NCI-H2029 (cell line): ENCODE measurements around the gene HIVEP1.

Experiments used
- DNase-seq: peaks from one replicate; lab custom pipeline; 2025; lab: John Stamatoyannopoulos, UW

Gene HIVEP1

DNA sequence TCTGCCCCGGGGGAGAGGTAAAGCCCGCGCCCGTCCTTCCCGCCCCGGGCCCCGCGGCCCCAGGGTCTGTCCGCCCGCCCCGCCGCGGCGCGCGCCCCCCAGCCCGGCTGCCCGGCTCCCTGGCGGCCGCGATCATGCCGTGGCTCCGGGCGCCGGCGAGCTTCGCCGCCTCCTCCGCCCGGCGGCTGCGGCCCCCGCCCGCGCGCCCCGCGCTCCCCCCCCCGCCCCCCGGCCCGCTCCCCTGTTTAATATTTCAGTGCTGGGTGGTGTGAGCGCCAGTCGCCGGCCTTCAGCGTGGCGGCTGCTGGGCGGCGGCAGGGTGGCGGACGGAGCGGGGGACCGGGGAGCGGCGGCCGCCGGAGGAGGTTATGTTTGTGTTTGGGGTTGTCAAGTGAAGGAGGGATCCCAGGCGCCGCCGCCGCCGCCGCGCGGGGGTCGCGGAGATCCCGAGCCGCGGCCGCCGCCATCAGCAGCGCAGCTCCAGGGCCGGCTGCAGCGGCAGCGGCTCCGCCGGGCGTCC, at the start of gene HIVEP1:
HIVEP1 (plus strand) TSS at position 275 of the 520 bp plus-strand sequence. CDS start 3,317 bp downstream, outside the sequence.
- DNase-seq: peak; percentile 35

DNA sequence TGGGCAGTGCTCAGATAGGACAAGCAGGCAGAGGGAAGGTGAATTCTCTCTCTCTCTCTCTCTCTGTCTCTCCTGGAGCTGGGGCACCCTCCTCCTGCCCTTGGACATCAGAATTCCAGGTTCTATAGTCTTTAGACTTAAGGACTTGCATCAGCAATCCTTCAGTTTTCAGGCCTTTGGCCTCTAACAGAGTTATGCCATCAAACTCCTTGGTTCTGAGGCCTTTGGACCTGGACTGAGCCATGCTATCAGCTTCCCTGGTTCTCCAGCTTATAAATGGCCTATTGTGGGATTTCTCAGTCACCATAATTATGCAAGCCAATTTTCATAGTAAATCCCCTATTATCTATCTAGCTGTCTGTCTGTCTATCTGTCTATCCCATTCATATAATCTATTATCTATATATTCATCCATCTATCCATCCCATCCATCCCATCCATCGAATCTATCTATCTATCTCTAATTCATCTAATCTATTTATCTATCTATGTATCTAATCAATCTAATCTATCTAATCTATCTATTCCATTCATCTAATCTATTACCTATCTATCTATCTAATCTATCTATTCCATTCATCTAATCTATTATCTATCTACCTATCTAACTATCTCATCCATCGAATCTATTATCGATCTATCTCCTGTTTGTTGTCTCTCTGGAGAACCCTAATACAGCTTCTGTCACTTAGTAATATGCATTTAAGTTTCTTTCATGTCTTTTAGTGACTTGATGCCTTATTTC, 48.2 kb upstream of the HIVEP1 start:
- no peak for DNase-seq

DNA sequence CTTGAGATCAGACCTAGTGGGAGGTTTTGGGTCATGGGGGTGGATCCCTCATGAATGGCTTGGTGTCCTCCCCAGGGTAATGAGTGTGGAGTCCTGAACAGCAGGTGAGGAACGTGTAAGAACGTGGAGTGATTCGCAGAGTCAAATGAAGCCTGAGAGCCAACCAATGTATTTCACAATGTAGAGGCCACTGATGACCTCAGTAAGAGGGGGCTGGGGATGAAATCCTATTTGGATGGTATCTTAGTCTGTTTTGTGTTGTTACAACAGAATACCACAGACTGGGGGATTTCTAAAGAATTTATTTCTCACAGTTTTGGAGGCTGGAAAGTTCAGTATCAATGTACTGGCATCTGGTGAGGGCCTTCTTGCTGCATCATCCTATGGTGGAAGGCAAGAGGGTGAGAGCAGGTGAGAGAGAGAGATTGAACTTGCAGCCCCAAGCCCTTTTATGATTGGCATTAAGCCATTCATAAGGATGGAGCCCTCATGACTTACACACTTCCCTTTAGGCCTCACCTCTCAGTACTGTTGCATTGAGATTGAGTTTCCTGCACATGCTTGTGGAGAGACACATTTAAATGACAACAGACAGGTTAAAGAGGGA, 47.3 kb upstream of the HIVEP1 start:
- no peak for DNase-seq

DNA sequence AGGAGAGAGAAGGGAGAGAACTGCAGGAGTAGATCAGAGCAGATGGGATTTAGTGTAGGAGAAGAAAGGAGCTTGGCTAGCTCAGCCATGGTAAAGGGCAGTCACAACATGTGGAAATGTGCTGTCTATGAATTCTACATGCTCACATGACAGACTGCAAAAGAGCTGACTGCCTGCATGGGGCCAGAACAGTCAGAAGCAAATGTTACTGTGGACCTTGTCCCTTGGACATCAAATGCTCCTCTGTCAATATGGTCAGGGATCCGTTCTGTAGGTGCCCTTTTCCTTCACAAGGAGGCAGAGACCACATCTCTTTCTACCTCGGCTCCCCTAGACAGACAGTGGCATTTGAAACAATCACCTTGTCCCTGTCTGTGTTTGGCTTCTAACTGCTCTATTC, 46.6 kb upstream of the HIVEP1 start:
- no peak for DNase-seq

DNA sequence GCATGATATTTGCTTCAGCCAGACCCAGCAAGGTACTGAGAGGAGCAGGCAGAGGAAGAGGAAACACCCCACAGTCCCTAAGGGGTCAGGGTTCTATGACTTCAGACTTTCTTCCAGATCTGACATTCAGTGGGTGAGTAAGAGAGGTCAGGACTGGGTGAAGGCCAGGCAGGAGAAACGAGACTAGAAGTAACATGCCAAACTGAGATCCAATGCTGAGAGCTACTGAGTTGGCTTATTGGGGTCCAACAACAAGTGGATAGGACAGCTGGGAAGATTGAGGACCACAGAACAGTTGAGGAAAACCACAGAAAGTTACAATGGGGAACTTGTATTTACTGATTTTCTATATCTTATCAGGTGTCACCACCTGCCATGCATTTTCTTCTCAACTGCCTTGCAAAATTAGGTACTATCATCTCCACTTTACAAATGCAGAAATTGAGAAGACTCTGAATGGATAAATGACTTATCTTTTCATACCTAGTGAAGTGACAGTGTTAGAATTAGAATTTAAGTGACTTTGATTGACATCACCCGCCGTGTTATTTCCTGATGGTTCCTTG, 43.8 kb upstream of the HIVEP1 start:
- DNase-seq: no peak

DNA sequence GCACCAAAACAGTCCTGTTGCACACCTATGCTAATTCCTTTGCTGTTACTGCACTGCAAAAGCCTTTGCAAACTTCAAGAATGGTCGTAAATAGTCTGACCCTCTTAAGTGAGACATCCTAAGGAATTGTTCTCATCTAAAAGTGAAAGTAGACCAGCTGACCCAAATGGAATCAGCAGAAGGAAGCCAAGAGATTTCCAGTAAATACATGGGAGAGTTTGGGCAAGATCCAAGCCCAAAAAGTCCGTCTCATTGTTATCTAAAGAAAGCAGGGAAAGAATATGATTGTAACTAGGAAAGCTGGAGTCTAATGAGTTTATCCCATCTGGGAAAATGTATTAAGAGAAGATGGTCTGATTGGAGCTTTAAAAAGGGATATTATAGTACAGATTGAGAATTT, 43.0 kb upstream of the HIVEP1 start:
- no peak for DNase-seq

DNA sequence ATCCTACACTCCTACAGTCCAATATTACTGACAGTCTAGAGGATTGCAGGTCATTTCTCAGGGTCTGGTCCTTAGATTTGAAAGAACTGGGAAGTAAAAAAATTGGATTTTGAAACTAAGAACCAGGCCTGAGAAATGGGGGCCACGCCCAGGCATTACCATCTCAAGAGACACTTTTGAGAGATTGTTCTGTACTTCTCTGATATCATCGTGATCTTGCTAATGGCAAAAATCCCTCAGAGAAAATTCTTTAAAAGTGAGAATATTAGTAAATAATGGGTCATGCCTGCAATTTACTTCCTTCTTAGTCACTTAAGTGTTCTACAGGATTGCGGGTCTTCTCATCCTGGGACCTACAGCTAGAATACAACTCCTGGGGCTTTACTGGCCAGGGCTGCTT, 42.0 kb upstream of the HIVEP1 start:
- no peak for DNase-seq

DNA sequence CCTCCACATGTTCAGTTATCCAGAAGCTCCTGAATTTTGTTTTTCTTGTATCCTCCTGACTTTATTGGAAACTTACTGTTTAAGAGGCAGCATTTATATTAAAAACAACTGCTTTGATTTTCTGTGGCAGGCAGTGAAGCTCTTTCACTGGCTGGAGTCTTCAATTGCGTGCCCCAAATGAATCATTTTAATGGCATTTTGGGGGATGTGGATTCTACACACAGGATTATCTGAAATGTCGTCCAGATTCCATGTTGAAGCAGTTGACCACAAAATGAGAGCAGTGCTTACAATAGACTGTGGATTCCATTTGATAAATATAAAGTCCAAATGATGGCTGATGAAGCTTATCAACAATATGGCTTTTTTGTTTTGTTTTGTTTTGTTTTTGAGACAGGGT, 41.0 kb upstream of the HIVEP1 start:
- DNase-seq: no peak

DNA sequence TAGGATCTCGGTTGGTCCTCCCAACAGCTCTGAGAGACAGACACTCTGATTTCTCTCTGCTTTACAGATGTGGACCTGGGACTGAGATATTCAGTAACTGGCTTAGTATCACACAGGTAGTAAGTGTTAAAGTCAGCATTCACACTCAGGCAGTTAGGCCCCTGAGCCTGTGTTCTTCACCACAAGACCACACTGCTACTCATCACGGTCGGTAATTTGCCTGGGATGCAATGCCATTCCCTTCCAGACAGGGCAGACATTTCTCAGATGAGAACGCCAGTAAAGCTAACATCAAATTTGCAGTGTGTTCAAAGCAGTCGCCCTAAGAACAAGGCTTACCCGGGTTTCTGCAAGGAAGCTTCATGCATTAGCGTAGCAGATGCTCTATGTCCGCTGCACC, 39.8 kb upstream of the HIVEP1 start:
- no peak for DNase-seq

DNA sequence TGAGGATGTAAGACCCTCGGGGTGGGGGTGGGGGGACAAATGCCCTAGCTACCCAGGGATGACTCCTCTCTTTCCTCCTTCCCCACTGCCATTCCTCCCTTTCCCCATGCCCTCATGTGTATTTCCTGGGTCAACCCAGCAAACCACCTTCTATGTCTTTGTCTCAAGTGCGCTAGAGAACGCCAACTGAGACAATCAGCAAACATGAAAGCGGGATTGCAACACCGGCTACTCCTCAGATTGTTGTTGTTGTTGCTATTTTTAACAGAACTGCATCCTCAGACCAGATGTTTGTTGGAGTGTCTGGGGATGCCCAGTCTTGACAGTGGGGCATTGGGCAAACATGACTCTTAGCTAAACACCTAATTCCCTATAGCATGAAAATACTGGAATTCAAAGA, 39.3 kb upstream of the HIVEP1 start:
- DNase-seq: peak; percentile 46

DNA sequence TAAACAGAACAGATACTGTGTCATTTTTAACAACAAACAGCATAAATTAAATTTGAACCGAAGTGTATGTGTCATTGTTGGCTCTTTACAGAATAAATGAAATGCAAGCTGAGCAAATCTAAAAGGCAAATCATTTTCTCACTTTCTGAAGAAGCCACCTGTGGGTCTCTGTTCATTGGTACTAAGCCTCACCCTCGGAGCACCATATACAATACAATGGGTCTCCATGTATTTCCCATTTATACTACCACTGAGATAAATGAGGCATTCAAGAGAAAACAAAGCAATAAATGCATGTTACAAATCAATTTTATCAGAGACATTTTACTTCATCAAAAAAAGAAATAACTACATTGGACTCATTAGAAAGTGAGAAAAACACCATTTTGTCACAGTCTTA, 38.9 kb upstream of the HIVEP1 start:
- DNase-seq: no peak

DNA sequence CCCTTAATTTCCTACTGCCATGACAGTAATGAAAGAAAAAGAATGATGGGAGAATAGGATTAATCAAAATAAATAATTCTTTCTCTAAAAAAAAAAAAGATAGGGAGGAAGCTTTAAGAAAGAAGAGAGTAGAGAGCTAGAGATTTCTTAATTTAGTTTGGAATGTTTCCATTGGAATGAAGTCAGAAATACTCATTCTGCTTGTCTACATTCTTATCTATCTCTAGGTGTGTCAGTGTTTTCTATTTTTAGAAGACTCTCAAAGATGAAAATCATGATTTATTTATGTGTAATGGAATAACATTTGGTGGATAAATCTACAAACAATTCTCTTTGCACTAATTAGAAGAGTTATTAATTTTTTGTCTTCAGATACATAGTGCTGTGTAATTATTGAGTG, 38.0 kb upstream of the HIVEP1 start:
- no peak for DNase-seq

DNA sequence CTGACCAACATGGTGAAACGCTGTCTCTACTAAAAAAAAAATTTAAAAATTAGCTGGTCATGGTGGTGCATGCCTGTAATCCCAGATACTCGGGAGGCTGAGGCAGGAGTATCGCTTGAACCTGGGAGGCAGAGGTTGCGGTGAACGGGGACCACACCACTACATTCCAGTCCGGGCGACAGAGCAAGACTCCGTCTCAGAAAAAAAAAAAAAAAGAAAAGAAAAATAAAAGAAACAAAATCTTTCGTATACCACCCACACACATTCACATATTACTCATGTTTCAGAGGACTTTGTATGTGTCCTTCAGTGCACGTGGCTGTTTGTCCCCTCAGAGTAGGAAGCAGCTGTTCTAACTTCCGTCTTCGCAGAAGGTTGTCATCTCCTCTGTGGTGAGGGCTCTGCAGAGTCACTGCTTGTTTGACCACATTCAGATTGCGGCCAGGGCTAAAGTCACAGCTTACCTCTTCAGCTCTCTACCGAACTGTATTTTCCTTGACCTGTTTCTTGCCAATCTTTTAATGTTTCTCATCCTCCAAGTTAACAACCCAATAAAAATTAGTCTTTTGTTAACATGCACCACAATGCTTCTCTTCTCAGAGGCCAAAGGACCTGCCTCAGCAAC, 36.6 kb upstream of the HIVEP1 start:
- DNase-seq: no peak

DNA sequence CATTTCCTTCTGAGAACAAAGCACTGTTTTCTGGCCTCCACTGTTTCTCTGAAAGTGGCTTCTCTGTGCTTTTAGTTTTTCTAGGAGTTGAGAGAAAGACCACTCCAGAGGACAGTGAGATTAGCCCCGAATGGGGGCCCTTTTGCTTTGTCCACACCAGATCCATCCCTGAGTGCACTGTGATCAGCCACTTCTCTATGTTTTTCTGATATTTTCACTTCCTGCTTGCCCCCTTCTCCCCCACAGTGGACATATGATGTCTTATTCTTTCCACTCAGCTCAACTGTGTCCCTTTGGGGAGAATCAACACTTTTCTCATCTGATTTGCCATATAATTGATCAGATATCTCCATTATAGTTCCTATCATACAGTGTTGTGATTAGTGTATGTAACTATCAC, 35.6 kb upstream of the HIVEP1 start:
- no peak for DNase-seq

DNA sequence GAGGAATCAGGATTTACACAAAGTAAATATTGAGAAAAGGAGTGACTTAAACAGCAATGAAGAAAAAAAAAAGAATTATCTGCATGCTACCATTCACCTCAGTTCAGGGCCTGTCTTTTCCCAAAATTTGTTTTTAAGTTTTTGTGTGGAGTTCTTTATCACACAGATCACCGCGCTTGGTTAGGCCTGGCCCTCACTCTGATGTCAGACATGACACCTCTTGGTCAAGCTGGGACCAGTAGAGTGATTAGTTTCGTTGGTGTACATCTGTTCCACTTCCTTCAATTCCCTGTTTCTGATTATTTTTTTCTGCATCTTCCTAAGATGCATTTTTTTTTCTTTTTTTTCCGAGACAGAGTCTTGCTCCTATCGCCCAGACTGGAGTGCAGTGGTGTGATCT, 34.9 kb upstream of the HIVEP1 start:
- no peak for DNase-seq

DNA sequence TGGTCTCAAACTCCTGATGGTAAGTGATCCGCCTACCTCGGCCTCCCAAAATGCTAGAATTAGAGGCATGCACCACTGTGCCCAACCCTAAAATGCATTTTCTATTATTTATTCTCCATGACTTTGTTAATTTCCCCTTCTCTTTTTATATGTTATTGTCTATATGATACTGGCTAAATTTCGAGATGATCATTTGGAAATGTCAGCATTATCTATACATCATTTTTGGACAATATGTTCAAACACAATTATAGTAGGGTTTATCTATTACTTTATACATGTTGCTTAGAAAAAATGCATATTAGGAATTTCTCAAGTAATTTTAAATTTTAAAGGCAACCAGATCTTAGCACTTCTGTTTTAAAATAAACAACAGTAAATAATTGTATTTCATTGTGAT, 34.4 kb upstream of the HIVEP1 start:
- DNase-seq: no peak

DNA sequence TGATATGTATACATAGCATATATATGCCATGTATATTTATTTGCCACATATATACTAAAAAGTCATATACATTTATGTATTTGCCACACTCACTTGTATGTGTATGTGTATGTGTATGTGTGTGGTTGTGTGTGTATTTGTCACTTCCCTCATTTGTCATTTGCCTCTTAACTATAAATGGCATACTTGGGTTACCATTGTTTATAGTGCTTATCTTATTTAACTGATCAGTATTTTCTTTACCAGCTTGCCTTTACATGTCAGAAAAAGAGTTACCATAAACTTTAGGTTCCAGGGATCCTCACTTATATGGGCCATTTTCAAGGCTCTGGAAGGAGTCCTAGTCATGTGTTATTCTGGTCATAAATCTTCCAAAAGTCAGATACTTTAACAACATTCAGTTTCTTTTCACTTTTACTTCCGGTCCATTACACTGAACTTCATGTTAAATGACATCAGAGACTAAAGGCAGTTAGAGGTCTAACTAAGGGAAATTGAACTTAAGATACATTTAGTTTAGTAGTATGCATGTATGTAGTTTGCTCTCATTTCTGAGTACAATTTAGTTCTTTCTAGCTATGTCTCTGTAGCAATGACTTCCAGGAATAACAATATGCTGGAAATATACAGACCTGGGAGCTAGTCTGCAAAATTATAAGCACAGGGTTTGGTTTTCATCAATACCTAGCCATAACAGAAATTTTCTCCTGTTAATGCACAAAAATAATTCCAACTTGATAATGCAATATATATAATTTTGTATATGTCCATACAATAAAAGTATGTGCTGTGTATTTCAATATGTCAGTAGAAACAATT, 33.7 kb upstream of the HIVEP1 start:
- DNase-seq: no peak

DNA sequence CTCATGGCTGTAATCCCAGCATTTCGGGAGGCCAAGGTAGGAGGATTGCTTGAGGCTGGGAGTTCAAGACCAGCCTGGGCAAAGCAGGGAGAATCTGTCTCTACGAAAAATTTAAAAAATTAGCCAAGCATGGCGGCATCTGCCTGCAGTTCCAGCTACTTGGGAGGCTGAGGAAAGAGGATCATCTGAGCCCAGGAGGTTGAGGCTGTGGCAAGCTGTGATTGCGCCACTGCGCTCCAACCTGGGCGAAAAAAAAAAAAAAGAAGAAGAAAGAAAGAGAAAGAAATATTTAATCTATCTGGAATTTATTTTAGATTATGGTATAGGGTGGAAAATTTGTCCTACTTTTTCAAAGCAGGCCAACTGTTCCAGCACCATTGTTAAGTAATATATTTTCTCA, 32.2 kb upstream of the HIVEP1 start:
- no peak for DNase-seq

DNA sequence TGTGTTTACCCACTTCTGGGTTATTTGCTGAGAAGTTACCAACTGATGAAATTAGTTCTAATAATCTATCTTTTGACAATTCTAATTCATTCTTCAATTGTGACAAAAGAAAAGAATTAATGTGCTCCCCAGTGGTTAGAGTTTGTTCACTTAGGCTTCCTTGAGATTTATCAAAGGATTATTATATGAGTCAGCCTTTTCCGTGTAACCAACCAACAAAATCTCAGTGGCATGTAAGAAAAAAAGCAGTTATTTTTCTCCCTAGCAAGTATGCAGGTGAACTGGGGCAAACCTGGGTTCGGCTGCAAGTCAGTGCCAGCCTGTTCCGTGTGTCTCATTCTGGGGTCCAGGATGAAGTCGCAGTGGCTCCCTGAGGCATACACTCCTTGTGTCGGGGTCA, 28.8 kb upstream of the HIVEP1 start:
- no peak for DNase-seq

DNA sequence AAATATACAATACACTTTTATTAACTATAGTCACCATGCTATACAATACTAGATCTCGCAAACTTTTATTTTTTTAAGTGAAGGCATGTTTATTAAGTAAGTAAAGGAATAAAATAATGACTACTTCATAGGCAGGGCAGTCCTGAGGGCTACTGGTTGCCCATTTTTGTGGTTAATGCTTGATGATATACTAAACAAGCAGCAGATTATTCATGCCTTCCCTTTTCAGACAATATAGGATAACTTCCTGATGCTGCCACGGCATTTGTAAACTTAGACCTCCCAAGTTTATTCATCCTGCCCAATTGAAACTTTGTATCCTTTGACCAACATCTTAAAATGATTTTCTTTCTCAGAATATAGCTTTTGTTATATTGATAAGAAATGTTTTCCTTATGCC, 24.7 kb upstream of the HIVEP1 start:
- no peak for DNase-seq

DNA sequence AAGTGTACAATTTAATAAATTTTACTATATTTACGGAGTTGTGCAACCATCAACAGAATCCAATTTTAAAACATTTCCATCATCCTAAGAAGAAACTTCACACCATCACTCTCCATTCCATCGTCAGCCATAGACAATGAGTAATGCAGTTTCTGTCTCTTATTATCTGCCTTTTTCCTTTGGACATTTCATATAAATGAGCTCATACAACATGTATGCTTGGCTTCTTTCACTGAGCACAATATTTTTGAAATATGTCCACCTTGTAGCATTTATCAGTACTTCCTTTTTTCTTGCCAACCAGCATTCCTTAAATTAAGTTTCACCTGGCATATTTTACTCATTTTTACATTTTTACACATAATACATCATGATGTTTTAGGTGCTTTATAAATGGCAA, 22.7 kb upstream of the HIVEP1 start:
- DNase-seq: no peak

DNA sequence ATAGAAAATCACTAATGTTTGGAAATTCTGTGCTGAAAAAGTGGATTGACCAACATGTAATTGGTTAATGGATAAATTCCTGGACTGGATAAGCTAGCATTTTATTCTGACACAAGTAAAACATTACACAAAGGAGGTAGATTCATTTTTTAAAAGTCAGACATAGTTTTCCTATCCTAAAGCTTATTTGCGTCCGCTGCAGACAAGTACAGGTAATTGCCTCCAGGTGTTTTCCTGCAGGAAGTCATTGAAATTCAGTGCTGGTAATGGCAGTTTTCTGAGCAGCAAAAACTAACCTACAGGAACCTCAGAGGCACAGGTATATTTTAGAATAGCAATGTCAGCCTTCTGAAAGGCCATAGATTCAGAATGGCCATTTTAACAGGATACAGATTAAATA, 20.0 kb upstream of the HIVEP1 start:
- no peak for DNase-seq
